ENCODE data around the gene DNTT.

The DNTT gene

GRCh38 chr10:96298362-96298761 lies 5.9 kb upstream of the DNTT start:
- no peaks in the 10 kb centered on the region for H3K36me3 ChIP-seq (replicated peaks; ENCODE audit: low read depth, low read length)
- no peaks in the 10 kb centered on the region for H3K9me3 ChIP-seq (ENCODE audit: insufficient read depth, low read length)
- no peak overlapping the region for H3K9ac ChIP-seq (ENCODE audit: low read length)
- H3K79me2 ChIP-seq (ENCODE audit: low read length), result no peaks in the 10 kb centered on the region
- no peaks in the 10 kb centered on the region for H4K20me1 ChIP-seq (ENCODE audit: insufficient read depth, low read length)
- H3K27me3 ChIP-seq (ENCODE audit: low read depth, low read length), result peaks cover 12% of the 10 kb centered on the region
- H3K27ac ChIP-seq (ENCODE audit: low read length), result no peak overlapping the region
- no peak overlapping the region for H3K4me3 ChIP-seq (ENCODE audit: low read length)
- H2AFZ ChIP-seq (ENCODE audit: low read depth, low read length), result no peak overlapping the region
- H3K4me1 ChIP-seq (ENCODE audit: low read length), result peaks cover 10% of the 10 kb centered on the region
- TF ChIP-seq EZH2phosphoT487 (IDR thresholded peaks at IDR 0.05; ENCODE audit: low read depth) (no peak), CTCF (IDR thresholded peaks at IDR 0.05; ENCODE audit: low read depth, low read length) (no peak)
- no peak overlapping the region for H3K4me2 ChIP-seq (ENCODE audit: low read length)

GRCh38 chr10:96299383-96299782 lies 4.9 kb upstream of the DNTT start:
- Histone ChIP-seq H3K79me2 (ENCODE audit: low read length) (no peaks in the 10 kb centered on the region), H4K20me1 (ENCODE audit: insufficient read depth, low read length) (no peaks in the 10 kb centered on the region), H3K27ac (ENCODE audit: low read length) (no peak overlapping the region), H3K4me3 (ENCODE audit: low read length) (no peak overlapping the region), H2AFZ (ENCODE audit: low read depth, low read length) (no peak overlapping the region), H3K4me2 (ENCODE audit: low read length) (no peak overlapping the region), H3K36me3 (replicated peaks; ENCODE audit: low read depth, low read length) (no peaks in the 10 kb centered on the region), H3K27me3 (ENCODE audit: low read depth, low read length) (peaks cover 12% of the 10 kb centered on the region), H3K9me3 (ENCODE audit: insufficient read depth, low read length) (no peaks in the 10 kb centered on the region), H3K9ac (ENCODE audit: low read length) (no peak overlapping the region), H3K4me1 (ENCODE audit: low read length) (peaks cover 6% of the 10 kb centered on the region)
- TF ChIP-seq CTCF (IDR thresholded peaks at IDR 0.05; ENCODE audit: low read depth, low read length) (no peak), EZH2phosphoT487 (IDR thresholded peaks at IDR 0.05; ENCODE audit: low read depth) (no peak)

GRCh38 chr10:96301616-96302015 lies 2.6 kb upstream of the DNTT start:
- no peaks in the 10 kb centered on the region for H3K9me3 ChIP-seq (ENCODE audit: insufficient read depth, low read length)
- H3K36me3 ChIP-seq (replicated peaks; ENCODE audit: low read depth, low read length), result no peaks in the 10 kb centered on the region
- H3K27me3 ChIP-seq (ENCODE audit: low read depth, low read length), result peaks cover 12% of the 10 kb centered on the region
- no peak overlapping the region for H2AFZ ChIP-seq (ENCODE audit: low read depth, low read length)
- H3K4me2 ChIP-seq (ENCODE audit: low read length), result no peak overlapping the region
- H3K79me2 ChIP-seq (ENCODE audit: low read length), result no peaks in the 10 kb centered on the region
- no peak overlapping the region for H3K27ac ChIP-seq (ENCODE audit: low read length)
- TF ChIP-seq EZH2phosphoT487 (IDR thresholded peaks at IDR 0.05; ENCODE audit: low read depth), result no peak
- no peak for TF ChIP-seq CTCF (IDR thresholded peaks at IDR 0.05; ENCODE audit: low read depth, low read length)
- H3K9ac ChIP-seq (ENCODE audit: low read length), result no peak overlapping the region
- H3K4me1 ChIP-seq (ENCODE audit: low read length), result peaks cover 4% of the 10 kb centered on the region
- no peak overlapping the region for H3K4me3 ChIP-seq (ENCODE audit: low read length)
- H4K20me1 ChIP-seq (ENCODE audit: insufficient read depth, low read length), result no peaks in the 10 kb centered on the region

- H3K9ac ChIP-seq (ENCODE audit: low read length), result no peak overlapping the region
- no peaks in the 10 kb centered on the region for H3K36me3 ChIP-seq (replicated peaks; ENCODE audit: low read depth, low read length)
- no peak overlapping the region for H3K4me2 ChIP-seq (ENCODE audit: low read length)
- H3K9me3 ChIP-seq (ENCODE audit: insufficient read depth, low read length), result no peaks in the 10 kb centered on the region
- H3K27ac ChIP-seq (ENCODE audit: low read length), result no peak overlapping the region
- H4K20me1 ChIP-seq (ENCODE audit: insufficient read depth, low read length), result no peaks in the 10 kb centered on the region
- TF ChIP-seq EZH2phosphoT487 (IDR thresholded peaks at IDR 0.05; ENCODE audit: low read depth) (no peak), CTCF (IDR thresholded peaks at IDR 0.05; ENCODE audit: low read depth, low read length) (no peak)
- peaks cover 12% of the 10 kb centered on the region for H3K27me3 ChIP-seq (ENCODE audit: low read depth, low read length)
- H3K4me3 ChIP-seq (ENCODE audit: low read length), result no peak overlapping the region
- H2AFZ ChIP-seq (ENCODE audit: low read depth, low read length), result no peak overlapping the region
- H3K79me2 ChIP-seq (ENCODE audit: low read length), result no peaks in the 10 kb centered on the region
- peaks cover 9% of the 10 kb centered on the region for H3K4me1 ChIP-seq (ENCODE audit: low read length)
Observed at GRCh38 chr10:96305019-96305418, 785 bp downstream of the DNTT start.
